Measurements from ENCODE around the gene SH3RF2. TPM values are rescaled to one million over a fixed set of nuclear protein-coding genes. Genes with fewer than 3 reads are reported as not detected.

Gene SH3RF2
- total and polyA plus RNA-seq, 2 donors (not counting 3 experiments of a cell fraction or from before 2014, with no cell fraction given) = 0.54 to 0.84 TPM

GRCh38 chr5:145968970-145969713, 32.8 kb downstream of the SH3RF2 start:
- intact Hi-C loops (cut with micrococcal nuclease) = no loop called here
- POLR2A ChIA-PET = no interaction called here
- CTCF ChIA-PET = no interaction called here

More at GRCh38 chr5:145968970-145969713, 32.8 kb downstream of the SH3RF2 start:
- Histone ChIP-seq H3K9me1 (replicated peaks; ENCODE audit: control insufficient read depth, extremely low read depth, insufficient read depth, low read length) (no peaks in the 10 kb centered on the region), H3K4me3 (replicated peaks in 1 of 3; ENCODE audit: insufficient read depth in 1 of 3, low read depth in 1 of 3, low read length in 3 of 3) (no peak overlapping the region), H3K9me3 (replicated peaks; ENCODE audit: control insufficient read depth, insufficient read depth, low read length) (no peaks in the 10 kb centered on the region), H3K79me2 (ENCODE audit: control insufficient read depth, insufficient read depth, low read length) (no peaks in the 10 kb centered on the region), H4K20me1 (replicated peaks; ENCODE audit: control insufficient read depth, extremely low read depth, insufficient read depth, low read length) (no peaks in the 10 kb centered on the region), H3K4me1 (ENCODE audit: control insufficient read depth, extremely low read depth, insufficient read depth, low read length) (no peaks in the 10 kb centered on the region), H3K36me3 (ENCODE audit: control insufficient read depth in 2 of 2, extremely low read depth in 1 of 2, insufficient read depth in 2 of 2, low read length in 2 of 2) (no peaks in the 10 kb centered on the region), H2AFZ (ENCODE audit: low read depth, low read length) (no peak overlapping the region), H3K27me3 (ENCODE audit: control insufficient read depth in 2 of 2, insufficient read depth in 2 of 2, low read length in 2 of 2) (no peaks in the 10 kb centered on the region), H3K4me2 (ENCODE audit: insufficient read depth, low read length) (no peak overlapping the region), H3K9ac (replicated peaks; ENCODE audit: extremely low read depth, insufficient read depth, low read length) (no peak overlapping the region), H3K27ac (ENCODE audit: insufficient read depth, low read depth, low read length) (no peak overlapping the region)
- no TSS peak for BruUV-seq (replicated peaks)
- TF ChIP-seq EZH2 (IDR thresholded peaks at IDR 0.05; ENCODE audit: borderline replicate concordance, low read depth, low read length, severe bottlenecking) (no peak), FOS (IDR thresholded peaks at IDR 0.05; ENCODE audit: borderline replicate concordance, insufficient read depth, low read length) (no peak), CTCF (IDR thresholded peaks at IDR 0.05; ENCODE audit: extremely low read depth in 1 of 2, insufficient read depth in 1 of 2, low read depth in 1 of 2, low read length in 2 of 2) (no peak), JUN (IDR thresholded peaks at IDR 0.05; ENCODE audit: borderline replicate concordance, insufficient read depth, insufficient read length, low read depth) (no peak)
- FAIRE-seq = no peak
- dilution Hi-C loops (cut with MboI; ENCODE audit: extremely low pct_ligation_motif_present, low sequenced_read_pairs) = no loop called here
- no peak for DNase-seq (ENCODE audit: low read depth, low spot score)
